DOHH2 (cell line): ENCODE data around the gene SLC6A9.

Experiments used
- EZH2phosphoT487 ChIP-seq: fragments of 200-600 bp; sonication (generic); IDR thresholded peaks from 2 replicates; pipeline ENCODE4 v1.6.1; 2017; ENCODE audit warnings: borderline replicate concordance, mild to moderate bottlenecking, antibody characterized with exemption, low read length, moderate library complexity, mixed read lengths
- TF ChIP-seq, protein P1 (sequence below): fragments of 200-600 bp; sonication (generic); IDR thresholded peaks from one replicate; pipeline ENCODE4 v1.5.1; 2014; ENCODE audit warnings: antibody characterized with exemption, mild to moderate bottlenecking, low read depth, low read length; ENCODE audit not compliant: poor library complexity, severe bottlenecking

DNA sequence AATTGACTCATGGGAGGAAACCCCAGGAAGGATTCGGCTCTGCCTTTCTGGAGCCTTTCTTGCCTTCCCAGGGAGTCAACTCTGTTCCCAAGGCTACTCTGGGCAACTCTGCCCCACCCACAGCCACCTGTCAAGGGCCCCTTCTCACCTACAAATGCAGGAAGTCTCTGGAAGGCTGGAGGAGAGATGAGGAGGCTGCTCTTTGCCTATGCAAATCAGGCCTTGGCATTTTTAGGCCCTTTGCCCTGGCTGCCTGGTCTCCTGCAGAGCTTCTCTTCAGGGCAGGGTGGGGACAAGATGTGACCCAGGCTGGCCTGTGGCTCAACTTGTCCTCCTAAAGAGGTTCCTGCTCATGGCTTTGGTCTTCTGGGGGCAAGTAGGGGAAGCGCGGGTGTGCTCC lies 5.4 kb downstream of the SLC6A9 start:
- TF ChIP-seq, protein P1, sequence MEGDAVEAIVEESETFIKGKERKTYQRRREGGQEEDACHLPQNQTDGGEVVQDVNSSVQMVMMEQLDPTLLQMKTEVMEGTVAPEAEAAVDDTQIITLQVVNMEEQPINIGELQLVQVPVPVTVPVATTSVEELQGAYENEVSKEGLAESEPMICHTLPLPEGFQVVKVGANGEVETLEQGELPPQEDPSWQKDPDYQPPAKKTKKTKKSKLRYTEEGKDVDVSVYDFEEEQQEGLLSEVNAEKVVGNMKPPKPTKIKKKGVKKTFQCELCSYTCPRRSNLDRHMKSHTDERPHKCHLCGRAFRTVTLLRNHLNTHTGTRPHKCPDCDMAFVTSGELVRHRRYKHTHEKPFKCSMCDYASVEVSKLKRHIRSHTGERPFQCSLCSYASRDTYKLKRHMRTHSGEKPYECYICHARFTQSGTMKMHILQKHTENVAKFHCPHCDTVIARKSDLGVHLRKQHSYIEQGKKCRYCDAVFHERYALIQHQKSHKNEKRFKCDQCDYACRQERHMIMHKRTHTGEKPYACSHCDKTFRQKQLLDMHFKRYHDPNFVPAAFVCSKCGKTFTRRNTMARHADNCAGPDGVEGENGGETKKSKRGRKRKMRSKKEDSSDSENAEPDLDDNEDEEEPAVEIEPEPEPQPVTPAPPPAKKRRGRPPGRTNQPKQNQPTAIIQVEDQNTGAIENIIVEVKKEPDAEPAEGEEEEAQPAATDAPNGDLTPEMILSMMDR: no peak
- no peak for TF ChIP-seq EZH2phosphoT487
